C4-2B (cell line): ENCODE data around the gene TNS3.

Source experiments
- ZFX ChIP-seq: fragments of 450-650 bp; IDR thresholded peaks from 2 replicates; pipeline ENCODE4 v1.6.1; 2017
- TF ChIP-seq, protein P1 (sequence below): fragments of 450-650 bp; conservative IDR thresholded peaks from 2 replicates; pipeline ENCODE4 v1.5.1; 2017; ENCODE audit warnings: mild to moderate bottlenecking

- TF ChIP-seq, protein P1, sequence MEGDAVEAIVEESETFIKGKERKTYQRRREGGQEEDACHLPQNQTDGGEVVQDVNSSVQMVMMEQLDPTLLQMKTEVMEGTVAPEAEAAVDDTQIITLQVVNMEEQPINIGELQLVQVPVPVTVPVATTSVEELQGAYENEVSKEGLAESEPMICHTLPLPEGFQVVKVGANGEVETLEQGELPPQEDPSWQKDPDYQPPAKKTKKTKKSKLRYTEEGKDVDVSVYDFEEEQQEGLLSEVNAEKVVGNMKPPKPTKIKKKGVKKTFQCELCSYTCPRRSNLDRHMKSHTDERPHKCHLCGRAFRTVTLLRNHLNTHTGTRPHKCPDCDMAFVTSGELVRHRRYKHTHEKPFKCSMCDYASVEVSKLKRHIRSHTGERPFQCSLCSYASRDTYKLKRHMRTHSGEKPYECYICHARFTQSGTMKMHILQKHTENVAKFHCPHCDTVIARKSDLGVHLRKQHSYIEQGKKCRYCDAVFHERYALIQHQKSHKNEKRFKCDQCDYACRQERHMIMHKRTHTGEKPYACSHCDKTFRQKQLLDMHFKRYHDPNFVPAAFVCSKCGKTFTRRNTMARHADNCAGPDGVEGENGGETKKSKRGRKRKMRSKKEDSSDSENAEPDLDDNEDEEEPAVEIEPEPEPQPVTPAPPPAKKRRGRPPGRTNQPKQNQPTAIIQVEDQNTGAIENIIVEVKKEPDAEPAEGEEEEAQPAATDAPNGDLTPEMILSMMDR: no peak
- no peak for TF ChIP-seq ZFX
Measured at GRCh38 chr7:47609803-47610452, 28.0 kb upstream of the TNS3 start.
